ENCODE results near the gene THAP7.

DNA sequence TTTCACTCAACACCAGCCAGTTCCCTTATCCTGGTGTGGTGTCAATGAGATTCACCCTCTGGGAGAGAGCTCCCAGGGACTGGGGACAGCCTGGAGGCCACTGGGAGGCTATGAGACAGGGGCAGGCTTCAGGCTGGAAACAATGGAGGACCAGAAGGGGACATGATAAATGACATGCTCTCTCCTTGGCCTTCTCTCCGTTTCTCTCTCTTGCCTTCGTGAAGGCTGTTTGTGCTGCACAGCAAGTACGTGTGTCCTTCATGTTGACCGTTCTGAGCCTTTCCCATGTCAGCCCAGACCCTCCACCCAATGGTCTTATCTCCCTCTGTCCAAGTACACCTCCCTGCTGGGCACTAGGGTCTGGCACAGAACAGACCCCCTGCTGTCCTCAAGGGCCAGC is 21.4 kb downstream of the THAP7 start:
- TF ChIP-seq, protein P1, sequence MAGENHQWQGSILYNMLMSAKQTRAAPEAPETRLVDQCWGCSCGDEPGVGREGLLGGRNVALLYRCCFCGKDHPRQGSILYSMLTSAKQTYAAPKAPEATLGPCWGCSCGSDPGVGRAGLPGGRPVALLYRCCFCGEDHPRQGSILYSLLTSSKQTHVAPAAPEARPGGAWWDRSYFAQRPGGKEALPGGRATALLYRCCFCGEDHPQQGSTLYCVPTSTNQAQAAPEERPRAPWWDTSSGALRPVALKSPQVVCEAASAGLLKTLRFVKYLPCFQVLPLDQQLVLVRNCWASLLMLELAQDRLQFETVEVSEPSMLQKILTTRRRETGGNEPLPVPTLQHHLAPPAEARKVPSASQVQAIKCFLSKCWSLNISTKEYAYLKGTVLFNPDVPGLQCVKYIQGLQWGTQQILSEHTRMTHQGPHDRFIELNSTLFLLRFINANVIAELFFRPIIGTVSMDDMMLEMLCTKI (IDR thresholded peaks at IDR 0.05; ENCODE audit: partially characterized antibody), result no peak
- TF ChIP-seq FOXK2 (conservative IDR thresholded peaks at IDR 0.05 in 1 of 2, IDR thresholded peaks at IDR 0.05 in 1 of 2; ENCODE audit: low read depth in 2 of 2), result no peak
- no peak for TF ChIP-seq TEAD4 (IDR thresholded peaks at IDR 0.05; ENCODE audit: low read length)
- TF ChIP-seq TEAD4 (CRISPR knock-in tag; IDR thresholded peaks at IDR 0.05; ENCODE audit: borderline replicate concordance), result no peak
